Measurements from ENCODE around the gene CNKSR1.

CNKSR1 gene, protein sequence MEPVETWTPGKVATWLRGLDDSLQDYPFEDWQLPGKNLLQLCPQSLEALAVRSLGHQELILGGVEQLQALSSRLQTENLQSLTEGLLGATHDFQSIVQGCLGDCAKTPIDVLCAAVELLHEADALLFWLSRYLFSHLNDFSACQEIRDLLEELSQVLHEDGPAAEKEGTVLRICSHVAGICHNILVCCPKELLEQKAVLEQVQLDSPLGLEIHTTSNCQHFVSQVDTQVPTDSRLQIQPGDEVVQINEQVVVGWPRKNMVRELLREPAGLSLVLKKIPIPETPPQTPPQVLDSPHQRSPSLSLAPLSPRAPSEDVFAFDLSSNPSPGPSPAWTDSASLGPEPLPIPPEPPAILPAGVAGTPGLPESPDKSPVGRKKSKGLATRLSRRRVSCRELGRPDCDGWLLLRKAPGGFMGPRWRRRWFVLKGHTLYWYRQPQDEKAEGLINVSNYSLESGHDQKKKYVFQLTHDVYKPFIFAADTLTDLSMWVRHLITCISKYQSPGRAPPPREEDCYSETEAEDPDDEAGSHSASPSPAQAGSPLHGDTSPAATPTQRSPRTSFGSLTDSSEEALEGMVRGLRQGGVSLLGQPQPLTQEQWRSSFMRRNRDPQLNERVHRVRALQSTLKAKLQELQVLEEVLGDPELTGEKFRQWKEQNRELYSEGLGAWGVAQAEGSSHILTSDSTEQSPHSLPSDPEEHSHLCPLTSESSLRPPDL

DNA sequence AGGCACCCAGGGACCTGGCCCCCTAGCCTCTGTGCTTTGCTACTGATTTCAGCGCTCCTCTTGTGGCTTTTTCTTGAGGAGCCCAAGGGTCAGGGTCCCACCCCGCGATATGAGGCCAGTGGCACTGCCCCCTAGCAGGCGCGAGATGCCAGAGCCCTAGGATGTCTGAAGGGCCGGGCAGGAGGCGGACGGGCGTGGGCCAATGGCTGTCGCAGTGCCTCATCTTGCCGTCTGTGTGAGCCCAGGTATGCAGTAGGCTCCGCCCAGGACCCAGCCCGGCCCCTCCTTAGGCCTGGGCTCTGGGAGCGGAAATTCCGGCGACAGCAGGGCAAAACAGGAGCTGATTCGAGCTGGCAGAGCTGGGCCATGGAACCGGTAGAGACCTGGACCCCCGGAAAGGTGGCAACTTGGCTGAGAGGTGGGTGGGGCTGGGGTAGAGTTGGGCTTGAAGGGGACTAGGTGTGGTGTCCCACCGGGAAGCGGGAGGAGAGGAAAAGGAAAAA lies at the start of gene CNKSR1:
Gene CNKSR1 (plus strand): TSS at position 310 of the 503 bp plus-strand sequence. CDS start 57 bp downstream, at position 367.
- no peak for DNase-seq (ENCODE audit: low read depth)

DNA sequence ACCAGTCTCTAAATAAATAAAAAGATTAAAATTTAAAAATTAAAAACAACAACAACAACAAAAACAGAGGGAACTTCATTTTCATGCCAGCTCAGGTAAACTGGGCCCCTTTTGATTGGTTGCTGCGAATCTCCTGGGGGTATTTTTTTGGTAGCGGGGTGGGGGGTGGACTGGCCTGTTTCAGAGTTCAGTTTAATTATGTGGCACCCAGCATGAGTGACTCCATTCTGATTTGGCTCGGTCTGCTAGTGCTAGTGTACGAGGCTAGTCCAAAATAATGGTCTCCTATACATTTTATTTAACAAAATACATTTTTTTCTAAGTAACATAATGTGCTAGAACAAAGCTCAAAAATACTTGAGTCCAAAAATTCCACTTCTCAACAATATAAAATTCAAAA lies 47.5 kb upstream of the CNKSR1 start:
- no peak for DNase-seq (ENCODE audit: low read depth)

DNA sequence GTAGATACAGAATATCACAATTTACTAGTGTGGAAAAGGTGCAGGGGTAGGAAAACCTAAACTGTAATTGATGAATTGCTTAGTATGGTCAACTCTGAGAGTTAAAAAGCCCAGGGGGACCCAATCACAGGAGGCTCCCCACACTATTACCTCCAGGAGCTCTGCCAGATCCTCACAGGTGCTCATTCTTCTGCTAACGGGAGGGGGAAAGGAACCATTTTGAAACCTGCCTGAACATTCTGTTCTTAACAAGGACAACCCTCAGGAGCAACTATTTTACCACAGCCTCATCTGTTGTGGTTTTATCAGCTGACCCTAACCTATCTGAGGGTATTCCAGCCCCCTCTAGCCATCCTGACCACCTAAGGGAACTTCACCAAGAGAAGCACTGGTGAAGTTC lies 46.6 kb upstream of the CNKSR1 start:
- no peak for DNase-seq (ENCODE audit: low read depth)

DNA sequence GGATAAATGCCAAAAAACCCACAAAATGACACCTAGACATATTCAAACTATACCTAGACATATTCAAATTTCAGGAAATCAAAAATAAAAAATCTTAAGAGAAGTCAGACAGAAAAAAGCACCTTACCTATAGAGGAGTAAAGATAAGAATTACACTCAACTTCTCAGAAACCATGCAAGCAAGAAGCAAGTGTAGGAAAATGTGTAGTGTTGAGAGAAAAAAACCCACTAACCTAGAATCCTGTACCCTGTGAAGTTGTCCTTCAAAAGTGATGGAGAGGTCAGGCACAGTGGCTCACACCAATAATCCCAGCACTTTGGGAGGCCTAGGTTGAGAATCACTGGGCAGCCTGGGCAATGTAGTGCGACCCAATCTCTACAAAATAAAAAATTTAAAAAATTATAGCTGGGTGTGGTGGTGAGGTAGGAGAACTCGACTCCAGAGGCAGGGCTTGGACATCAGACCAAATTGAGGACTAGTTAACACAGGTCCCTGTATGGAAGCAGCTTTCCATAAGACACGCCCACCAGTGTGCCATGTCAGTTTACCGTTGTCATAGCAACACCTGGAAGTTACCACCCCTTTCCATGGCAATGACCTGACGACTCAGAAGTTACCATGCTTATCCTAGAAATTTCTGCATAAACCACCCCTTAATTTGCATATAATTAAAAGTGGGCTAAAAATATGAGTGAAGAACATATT lies 45.0 kb upstream of the CNKSR1 start:
- DNase-seq (ENCODE audit: low read depth) = no peak

DNA sequence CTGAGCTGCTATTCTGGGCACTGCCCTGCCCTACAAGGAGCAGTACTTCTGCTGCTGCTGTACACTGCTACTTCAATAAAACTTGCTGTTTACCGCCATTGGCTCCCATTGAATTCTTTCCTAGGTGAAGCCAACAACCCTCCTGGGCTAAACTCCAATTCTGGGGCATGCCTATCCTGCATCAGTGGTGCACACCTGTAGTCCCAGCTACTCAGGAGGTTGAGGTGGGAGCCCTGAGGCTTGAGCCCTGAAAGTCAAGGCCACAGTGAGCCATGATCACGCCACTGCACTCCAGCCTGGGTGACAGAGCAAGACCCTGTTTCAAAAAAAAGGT lies 44.5 kb upstream of the CNKSR1 start:
- DNase-seq (ENCODE audit: low read depth) = no peak

DNA sequence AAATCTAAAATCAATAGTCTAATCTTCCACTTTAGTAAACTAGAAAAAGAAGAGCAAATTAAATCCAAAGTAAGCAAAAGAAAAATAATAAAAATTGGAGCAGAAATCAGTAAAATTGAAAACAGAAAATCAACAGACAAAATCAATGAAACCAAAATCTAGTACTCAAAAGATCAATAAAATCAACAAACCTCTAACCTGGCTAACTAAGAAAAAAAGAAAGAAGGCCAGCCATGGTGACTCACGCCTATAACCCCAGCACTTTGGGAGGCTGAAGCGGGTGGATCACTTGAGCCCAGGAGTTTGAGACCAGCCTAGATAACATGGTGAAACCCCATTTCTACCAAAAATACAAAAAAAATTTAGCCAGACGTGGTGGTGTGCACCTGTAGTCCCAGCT lies 42.8 kb upstream of the CNKSR1 start:
- no peak for DNase-seq (ENCODE audit: low read depth)

DNA sequence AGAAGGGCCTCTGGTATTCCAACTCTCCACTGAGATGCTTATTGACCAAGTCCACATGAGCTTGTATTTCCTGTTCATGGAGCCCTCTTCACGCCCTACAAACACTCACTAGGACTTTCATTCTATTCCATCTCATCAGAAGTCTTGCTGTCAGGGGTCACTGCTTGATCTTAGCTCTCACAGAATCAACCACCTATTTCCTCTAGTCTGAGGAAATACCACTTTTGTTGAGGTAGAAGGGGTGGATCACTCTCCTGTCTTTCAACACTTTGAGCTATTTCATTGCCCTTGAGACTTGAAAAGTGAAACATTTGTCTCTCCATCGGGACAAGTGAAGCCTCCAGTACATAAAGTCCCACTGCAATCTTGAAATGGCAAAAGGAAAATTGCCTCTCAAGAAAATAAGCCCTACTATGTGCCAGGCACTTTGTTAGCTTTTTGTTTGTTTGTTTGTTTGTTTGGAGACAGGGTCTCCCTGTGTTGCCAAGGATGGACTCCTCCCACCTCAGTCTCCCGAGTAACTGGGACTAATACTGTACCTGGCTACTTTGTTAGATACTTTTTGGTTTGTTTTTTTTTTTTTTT lies 38.2 kb upstream of the CNKSR1 start:
- no peak for DNase-seq (ENCODE audit: low read depth)

DNA sequence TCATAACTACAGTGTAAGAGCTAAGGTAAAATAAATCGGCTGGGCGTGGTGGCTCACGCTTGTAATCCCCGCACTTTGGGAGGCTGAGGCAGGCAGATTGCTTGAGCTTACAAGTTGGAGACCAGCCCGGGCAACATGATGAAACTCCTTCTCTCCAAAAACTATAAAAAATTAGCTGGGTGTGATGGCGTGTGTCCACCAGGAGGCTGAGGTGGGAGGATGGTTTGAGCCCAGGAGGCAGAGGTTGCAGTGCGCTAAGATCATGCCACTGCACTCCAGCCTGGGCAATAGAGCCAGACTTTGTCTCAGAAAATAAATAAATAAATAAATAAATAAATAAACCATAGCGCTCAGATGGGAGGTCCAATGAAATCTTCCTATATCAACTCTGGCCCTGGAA lies 35.1 kb upstream of the CNKSR1 start:
- no peak for DNase-seq (ENCODE audit: low read depth)

DNA sequence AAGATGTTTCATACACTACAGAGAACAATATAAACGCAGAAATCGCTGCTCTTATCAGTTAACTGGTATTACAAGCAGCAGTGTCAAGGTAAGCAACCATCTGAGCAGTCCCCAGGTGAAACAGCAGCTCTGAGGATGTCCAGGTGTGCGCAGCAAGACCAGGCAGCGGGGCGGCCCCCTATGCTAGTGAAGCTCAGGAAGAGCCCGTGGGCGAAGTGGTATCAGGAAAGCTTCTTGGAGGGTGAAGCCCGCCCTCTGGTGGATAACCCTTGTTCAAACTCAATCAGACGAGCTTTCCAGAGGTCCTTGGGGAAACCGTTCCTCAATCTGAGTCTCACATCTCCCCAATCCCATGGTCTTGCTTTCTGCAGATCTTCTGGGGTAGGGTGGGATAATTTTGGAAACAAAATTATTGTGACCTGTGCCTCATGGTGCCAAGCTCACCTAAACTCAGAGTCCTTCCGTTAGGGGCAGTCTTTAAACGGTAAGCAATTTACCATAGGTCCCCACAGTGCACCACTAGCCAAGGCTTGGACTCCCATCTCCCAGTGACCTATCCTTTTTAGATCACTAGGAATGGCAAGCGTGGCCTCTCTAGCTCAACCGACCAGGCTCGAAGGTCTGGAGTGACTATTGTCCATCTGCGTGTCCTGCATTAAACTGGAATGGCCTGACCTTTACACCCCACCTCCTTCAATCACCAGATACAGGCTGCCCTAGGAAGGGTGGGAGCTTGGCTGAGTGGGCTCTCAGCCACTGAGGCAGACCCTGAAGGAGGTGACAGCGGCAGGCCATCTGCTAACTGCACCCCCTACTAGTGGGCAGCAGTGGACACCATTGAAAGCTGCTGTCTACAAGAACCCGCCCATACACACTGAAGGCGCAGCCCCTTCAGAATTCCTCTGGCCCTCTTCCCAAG lies 32.0 kb upstream of the CNKSR1 start:
- DNase-seq (ENCODE audit: low read depth) = peak; percentile 67

DNA sequence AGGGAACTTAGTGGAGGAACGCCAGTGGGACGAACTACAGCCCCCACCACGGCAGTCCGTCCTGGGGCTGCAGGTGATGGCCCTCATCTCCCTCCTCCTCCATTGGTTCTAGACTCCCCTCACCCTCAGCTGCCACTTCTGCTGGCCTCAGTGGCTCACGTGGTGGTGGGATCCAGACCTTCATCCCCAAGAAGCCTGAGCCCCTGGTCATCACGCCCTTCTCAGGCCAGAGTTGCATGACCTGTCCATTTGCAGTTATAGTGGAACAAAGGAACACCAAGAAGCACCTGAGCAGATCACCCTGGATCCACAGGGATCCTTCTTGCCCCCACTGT lies 31.4 kb upstream of the CNKSR1 start:
- no peak for DNase-seq (ENCODE audit: low read depth)

DNA sequence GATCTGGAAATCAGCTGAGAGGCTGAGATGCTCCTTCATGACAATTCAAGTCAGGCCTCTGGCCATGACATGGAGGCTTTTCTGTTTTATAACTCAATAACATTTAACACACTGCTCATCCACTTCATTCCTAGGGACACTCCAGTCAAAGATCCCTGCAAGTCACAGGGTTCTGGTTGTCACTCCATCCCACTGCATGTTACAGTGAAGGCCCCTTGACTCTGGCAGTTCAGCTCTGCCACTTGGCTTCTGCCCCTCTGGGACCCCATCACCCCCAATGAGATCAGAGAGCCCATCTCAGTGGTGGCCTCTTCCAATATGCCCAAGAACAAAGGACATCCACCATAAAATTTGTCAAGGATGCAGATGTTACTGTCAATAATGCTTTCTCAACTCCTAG lies 28.4 kb upstream of the CNKSR1 start:
- DNase-seq (ENCODE audit: low read depth) = no peak

DNA sequence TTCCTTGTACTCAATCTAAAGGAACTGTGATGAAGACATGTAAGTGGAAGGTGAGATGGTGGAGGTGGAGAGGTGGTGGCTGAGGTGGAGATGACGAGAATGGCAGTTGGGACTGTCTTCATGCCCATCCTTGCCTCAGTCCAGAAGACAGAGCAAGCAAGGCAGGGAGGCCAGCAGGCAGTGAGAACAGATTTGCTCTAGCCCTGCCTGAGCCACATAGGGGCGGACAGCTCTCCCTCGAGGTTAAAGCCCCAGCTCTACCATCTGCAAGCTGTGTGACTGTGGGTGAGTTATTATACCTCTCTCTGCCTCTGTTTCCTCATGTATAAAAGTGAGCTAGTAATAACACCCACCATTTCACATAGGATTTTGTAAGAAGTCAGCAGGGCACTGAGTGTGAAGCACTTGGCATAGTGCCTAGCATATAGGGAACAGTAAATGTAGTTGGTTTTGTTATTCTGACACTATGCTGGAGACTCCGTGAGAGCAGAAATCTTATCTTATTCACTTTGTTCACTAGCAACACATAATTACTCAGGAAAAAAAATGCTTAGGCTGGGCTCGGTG lies 23.2 kb upstream of the CNKSR1 start:
- no peak for DNase-seq (ENCODE audit: low read depth)

DNA sequence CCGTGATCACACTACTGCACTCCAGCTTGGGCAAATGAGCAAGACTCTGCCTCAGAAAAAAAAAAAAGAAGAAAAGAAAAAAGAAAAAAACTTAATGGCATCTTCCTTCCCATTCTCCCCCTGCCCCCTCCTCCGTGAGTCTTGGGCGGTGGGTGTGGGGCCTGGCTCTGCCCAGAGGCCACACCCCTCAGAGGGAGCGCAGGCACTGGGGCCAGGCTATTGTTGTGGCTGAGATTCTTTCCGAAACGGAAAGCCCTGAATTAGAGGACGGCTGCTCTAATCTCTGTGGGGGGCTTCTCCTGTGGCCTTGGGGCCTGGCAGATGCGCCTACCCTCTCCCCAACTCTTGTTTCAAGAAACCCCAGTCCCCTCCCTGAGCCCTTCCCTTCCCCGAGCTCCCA lies 22.5 kb upstream of the CNKSR1 start:
- no peak for DNase-seq (ENCODE audit: low read depth)

DNA sequence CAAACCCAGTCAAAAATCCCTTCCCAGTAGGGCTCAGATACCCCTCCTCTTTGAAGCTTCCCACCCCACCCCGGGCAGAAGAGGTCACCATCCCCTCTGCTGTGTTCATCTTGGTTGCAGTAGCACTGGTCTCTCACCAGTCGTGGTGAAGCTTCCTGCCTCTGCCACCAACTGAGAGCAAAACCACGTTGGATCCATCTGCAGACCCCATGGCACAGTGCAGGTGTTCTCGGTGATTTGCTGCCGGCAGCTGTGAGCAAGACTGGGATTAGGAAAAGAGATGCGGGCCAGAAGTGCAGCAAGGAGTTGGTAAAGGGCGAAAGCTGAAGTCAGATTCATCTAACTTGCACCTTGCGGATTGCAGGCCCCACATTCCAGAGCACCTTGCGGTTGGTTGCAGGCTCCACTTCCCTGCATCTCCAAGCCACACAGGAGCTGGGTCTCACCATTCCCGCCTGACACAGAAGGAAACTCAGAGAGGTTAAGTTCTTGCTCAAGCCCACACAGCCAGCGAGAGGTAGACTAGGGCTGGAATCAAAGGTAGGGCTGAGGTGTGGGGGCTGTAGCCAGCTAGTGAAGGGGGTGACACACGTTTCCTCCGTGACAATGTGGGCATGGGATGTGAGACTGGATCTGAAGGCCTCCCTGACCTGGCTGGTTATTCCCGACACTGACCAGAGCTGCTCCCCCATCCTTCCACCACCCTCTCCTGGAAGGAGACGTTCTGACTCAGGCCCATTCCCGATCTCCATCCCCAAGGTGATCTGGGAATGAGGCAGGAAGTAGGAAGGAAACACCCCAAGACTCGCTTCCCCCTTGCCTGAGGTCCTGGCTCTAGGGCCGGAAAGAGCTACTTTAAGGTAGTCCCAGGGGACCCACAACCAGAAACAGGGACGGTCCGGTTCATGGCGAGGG lies 21.7 kb upstream of the CNKSR1 start:
- DNase-seq (ENCODE audit: low read depth) = no peak

DNA sequence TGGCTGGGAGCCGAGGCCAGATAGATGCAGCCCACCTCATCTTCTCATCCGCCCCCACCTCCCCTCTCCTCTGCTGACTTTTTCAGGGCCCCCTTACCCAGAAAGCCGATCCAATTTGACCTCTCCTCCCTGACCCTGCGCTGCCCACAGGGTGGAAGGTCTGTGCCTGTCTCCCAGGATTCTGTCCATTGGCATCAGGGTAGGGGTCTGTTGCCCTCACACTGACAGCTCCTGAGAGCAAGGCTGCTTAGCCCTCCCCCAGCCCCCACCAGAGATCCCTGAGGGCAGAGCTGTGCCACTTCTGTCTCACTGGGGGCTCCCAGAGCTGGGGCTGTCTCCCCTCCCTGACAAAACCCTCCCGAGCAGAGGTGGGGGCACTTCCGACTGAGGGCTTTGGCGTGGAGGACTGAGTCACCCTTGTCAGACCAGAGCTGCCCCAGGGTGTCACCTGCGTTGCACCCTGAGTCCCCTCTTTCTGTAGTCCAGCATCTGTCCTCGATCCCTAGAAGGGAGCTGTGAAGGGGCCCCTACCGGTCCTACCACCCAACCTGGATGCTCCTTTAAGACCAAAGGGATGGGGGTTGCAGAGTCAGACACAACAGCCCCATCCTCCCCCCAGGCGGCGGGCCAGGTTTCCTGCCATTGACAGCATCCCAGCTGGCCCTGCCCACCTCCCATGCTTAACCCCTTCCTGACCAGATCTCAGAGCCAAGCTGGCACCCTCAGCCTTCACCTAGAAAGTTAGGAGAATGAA lies 20.8 kb upstream of the CNKSR1 start:
- no peak for DNase-seq (ENCODE audit: low read depth)

DNA sequence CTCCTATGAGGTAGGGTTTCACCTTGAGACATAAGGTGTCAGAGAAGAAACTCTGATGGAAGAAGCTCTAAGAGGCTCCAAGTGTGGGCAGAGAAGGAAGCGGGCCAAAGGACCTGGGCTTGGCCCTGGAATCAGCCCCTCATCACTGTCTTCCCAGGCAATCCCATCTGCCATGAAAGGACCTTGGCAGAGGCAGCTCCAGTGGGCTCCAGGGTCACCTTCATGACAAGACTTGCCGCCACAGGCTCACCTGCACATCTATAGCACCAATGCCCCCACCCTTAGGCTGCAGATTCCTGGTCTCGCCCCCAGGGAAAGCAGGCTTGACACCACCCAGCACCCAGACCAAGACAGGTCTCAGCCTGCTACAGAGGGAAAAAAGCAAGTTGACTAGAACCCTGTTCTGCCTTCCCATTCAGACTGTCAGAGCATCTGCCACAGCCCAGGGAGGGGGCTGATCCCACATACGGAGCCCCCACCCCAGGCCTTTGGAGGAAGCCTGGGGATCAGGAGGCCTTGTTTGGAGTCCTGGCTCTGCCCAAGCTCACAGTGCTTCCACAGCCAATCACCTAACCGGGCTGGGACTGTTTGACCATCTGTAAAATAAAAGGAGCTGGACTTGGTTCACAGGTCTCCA lies 18.9 kb upstream of the CNKSR1 start:
- DNase-seq (ENCODE audit: low read depth) = no peak

DNA sequence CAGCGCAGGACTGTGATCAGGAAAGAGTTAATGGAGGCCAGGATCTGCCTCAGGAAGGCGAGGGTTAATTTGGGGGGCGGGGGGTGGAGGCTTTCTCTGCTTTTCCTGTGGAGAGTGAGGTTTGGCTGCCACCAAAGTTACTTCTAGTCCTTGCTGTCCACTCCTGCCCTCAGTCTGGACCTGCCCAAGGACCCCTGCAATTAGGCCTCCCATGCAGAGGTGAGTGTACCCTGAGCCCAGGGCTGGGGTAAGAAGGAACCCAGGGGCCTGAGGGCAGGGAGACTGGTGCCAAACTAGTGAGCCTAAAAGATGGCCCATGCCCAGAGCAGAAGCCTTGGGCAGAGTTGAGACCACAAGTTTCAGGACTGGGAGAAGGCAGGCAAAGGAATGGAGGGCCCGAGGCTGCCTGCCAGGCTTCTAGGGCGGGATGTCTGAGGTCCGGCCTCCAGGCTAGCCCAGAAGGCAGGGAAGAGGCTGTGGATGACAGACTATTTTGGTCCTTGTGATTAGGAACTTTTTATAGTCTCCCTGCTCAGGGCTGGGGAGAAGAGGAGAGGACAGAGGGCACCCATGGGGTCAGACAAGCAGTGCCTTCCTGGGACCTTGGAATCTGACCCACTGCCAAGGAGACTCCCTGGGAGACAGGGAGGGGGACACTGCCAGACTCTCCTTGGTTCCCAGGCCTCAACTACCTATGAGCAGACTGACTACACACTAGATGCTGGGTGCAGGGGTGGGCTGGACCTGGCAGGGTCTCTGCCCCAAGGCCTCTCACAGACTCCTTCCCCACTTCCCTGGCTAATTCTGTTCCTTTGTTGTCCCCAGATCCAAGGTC lies 18.2 kb upstream of the CNKSR1 start, which contains the start of gene FAM110D:
Gene FAM110D (plus strand): TSS at position 172 of the 835 bp plus-strand sequence. CDS start 2,213 bp downstream, outside the sequence.
- no peak for DNase-seq (ENCODE audit: low read depth)

DNA sequence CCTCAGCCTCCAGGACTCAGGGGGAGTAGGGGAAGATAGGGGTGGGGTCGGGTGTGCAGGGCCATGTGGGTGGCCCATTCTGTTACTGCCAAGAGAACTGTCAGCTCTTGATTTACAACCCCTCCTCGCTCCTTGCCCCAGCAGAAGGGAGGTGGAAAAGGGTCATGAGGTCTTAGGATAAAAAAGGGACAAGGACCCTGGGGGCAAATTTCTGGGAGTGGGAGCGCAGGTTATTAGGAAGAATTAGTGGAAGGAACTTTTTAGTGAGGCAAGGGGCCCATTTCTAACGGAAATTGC lies 17.6 kb upstream of the CNKSR1 start:
- DNase-seq (ENCODE audit: low read depth) = no peak
